HG03103 (cell line): ENCODE data around the gene RBMS3.
A peak's percentile ranks its signal among the peaks of the same experiment; 100 is the strongest.
"Not testable (repeated sequence)": the region's sequence is repeated elsewhere in the genome, so short reads cannot be mapped to it uniquely, and the experiment has no call there.

ENCODE experiments used
- ATAC-seq: cut with Tn5 transposase; IDR thresholded peaks from one replicate; pipeline ENCODE4 v1.9.1; 2021; ENCODE audit warnings: low read depth; ENCODE audit not compliant: unreplicated experiment

RBMS3 gene

GRCh38 chr3:29643034-29643425, 362.2 kb downstream of the RBMS3 start:
- ATAC-seq, result no peak

DNA sequence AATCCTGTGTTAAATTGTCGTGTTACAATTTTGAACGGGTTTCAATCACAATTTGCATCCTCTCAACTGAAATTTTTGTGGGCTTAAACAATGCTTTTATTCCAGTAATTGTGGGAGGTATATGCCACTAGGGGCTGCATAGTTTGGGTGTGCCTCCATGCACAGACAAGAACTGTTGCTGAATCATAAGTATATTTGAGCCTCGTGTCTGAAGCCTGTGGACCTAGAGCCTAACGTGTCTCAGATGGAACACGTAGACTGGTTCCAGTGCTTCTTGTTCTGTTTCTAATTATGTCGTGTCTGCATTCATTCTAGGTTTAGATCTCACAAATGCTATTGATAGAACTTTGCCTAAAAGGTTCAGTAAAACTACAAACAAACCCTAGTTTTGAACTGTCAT, 363.4 kb downstream of the RBMS3 start:
- no peak for ATAC-seq

DNA sequence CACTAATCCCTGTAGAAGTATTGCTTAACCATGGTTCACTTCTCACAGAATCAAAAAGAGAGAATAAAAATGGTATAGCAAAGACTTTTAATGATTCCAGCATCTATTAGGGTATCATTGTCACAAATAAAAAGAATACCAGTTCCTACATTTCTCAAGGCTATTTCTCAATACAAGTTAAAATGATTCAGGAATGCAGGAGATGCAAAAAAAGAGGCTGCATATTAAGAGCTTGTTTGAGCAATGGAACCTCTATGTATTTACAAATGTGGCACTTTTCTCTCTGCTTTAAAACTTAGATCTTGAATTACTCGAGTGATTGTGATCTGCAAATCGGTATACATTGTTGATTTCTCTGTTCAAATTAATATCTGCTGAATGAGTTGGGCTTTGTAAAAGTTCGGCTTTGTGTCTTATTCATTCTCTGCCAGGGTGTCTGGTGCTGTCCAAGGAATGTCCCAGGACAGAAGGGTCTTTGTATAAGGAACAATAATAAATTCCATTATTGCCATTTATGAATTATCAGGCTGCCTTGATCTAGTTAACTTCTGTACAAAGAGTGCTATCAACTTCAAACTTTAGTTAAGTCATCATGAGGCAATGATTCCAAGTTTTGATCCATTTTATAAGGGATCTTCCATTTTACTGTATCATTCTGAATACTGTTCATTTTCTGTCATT, 364.2 kb downstream of the RBMS3 start:
- no peak for ATAC-seq

DNA sequence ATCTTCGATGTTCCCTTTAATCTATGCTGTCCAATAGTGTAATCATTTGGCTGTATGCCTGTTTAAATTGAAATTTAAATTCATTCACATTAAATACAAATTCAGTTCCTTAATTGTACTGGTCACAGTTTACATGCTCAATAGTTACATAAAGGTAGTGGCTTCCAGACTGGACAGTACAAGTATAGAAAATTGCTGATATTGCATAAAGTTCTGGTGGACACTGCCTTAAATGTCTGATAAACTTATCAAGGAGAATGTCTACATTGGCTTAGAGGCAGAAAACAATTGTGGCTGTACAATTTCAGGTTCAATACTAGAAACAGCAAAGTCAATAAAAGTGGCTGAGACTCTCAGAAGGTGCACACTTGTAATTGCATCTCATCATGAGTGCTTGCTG, 365.2 kb downstream of the RBMS3 start:
- ATAC-seq, result no peak

GRCh38 chr3:29649815-29650547, 369.1 kb downstream of the RBMS3 start:
- peak; percentile 82 for ATAC-seq

DNA sequence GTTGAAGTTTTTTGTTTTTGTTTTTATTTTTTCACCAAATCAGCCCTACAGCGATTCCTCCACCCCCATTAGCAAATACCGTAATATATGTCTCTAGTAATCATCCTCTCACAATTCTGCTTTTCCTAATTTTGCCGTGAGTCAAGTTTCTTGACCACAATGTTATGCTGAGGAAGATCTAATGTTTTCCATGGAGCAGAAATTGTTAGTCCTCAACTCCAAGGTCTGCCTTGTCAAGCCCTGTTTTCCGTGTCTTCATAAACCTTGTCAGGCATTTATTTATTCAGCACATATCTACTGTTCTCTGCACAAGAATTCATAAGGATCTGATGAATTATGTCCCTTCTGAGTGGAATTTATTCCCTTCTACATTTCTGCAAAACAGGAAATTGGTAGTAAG, 372.8 kb downstream of the RBMS3 start:
- no peak for ATAC-seq

GRCh38 chr3:29655015-29655747, 374.3 kb downstream of the RBMS3 start:
- no peak for ATAC-seq

DNA sequence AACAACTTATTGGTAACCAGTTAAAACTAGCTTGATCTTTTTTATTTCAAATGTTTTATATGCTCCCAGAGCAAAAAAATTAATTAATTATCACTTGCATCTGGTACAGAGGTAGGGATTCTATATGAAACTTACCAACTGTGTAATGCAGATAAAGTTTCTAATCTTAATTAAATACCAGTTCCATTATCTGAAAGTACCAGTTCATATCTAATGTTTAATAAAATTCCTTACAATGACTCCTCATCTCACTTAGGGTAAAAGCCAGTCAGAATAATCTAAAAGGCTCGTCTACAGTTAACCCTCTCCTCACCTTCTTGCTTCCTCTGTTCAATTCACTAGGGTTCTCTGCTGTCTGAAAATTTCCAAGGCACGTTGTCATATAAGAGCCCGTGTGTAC, 384.8 kb downstream of the RBMS3 start:
- no peak for ATAC-seq

- ATAC-seq, result no peak
These were observed 387.4 kb downstream of the RBMS3 start for GRCh38 chr3:29668233-29668632.

DNA sequence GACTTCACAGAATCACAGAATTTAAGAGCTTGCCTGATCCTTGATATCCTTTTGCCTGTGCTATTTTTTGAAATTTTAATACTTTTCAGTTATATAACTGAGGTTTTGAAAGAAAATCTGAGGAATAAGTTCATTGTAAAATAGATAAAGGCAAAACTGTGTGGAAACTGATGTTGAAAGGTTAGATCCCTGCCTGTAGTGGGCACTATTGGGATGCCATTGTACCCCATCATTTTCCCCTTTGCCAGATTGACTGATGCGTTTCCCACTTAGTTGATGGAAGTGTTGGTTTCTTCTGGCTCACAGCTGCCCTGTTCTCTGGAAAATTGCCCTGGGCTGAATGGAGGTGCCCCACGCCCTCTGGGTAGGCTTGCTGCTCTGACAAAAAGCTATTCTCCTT, 387.9 kb downstream of the RBMS3 start:
- ATAC-seq, result no peak

DNA sequence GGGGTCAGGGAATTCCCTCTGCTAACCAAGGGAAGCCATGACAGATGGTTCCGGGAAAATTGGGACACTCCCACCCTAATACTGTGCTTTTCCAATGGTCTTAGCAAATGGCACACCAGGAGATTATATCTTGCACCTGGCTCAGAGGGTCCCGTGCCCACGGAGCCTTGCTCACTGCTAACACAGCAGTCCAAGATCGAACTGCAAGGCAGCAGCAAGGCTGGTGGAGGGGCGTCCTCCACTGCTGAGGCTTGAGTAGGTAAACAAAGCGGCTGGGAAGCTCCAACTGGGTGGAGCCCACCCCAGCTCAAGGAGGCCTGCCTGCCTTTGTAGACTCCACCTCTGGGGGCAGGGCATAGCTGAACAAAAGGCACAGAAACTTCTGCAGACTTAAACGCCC, 389.6 kb downstream of the RBMS3 start:
- not testable (repeated sequence) for ATAC-seq

GRCh38 chr3:29677421-29677820, 396.6 kb downstream of the RBMS3 start:
- ATAC-seq, result no peak

GRCh38 chr3:29679944-29680343, 399.1 kb downstream of the RBMS3 start:
- no peak for ATAC-seq

DNA sequence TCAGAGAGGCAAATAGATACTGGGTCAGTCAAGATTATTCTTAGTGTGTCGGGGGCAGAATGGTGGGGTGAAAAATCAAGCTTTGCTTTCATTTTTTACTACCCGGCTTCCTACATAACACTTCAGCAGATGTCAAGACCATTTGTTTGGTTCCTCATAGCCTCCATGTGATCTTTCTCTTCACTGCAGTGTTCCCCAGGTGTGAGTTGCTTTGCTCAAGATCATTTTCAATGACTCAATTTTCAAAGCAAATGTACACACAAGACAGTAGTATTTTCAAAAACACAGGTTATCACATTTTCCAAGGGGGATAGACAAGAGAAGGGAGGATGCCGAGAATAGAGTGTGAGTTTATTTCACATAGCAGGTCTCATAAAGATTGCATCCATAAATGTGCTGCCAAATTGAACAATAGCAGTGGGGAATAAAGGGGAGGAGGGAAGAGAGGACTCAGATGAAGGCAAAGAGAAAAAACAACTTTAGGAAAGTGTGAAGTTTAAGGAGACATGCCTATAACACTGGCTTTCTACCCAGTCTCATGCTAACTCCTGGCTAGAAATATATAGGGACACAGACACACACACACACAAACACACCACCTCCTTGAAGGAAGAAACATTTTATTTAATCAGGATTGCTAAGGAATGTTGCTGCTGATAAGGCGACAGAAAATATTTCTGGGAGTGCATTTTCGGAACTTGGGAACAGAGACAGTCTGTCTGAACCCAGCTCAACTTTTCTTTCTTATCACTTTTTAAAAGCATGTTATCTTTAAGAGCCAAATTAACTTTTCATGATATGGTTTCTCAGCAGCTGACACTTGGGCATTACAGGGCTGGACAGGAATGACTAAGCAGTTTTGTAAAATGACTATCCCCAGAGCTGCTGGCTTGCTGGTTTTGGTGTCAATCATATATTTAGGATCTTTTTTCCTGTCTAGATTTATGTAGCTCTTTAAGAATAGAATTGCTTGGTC, 402.4 kb downstream of the RBMS3 start:
- ATAC-seq, result peak; percentile 40

DNA sequence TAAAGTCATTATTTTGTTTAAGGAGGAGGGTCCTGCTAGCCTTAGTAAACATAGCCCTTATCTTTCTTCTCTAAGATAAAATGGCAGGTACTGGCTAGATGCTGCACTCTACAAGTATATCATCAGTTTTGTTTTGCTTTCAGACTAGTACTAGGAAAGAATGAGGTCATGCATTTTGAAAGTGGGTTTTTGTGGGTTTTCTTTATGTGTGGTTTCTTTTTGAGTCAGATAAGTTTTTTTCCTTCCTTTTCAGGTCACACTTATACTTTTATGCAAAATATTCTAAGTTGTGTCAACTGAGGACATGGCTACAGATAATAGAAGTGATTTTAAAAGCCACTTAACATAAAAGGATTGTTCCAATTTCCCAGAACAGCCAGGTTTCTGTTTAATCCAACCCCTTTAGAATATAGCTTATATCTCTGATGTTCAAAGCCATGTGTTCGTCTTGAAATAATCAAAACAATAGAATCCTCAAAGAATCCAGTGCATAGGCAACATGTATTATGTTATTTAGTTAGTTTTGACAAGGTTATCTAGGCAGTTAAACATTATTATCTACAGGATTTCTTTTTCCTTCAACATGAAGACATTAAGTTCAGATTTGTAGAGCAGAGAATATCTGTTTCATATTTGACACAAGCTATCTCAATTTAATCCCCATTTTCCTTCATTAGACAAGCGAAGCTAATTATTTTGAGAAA, 406.2 kb downstream of the RBMS3 start:
- ATAC-seq, result peak; percentile 96

GRCh38 chr3:29690686-29691353, 409.9 kb downstream of the RBMS3 start:
- no peak for ATAC-seq

- no peak for ATAC-seq
These were observed 413.0 kb downstream of the RBMS3 start for GRCh38 chr3:29693863-29694262.

DNA sequence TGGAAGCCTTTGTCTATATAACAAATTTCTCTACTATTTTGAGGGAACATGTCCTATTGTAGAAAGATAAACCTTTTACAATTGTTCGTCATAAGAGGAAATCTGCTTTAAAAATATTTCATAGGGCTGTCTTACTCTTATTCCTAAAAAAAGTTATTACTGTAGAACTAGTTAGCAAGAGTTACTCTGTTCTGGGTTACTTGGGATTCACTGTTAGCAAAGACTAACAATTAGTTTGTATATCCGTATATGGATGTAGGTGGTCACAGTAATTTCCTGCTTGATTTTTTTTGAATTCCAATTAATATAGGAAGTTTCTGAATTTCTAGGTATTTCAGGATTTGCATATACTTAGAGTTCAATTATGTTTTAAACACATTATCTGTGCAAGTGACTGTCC, 413.5 kb downstream of the RBMS3 start:
- ATAC-seq, result no peak

DNA sequence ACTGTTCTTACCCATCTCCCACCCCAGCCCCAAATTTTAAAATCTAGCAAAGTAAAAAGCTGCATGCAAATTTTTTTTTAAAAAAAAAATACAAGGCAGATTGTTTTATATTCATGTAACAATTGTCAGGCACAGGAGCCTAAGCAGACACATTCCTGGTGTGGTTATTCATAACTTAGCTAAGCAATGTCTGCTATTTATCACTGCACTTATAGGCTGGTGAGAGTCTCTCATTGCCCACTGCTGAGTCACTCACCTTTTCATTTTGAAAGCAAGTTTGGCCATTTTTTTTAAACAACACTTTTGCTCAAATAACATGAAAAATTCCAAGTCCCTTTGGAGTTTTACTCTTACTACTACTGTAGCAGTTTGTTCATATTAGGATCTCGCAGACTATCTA, 413.9 kb downstream of the RBMS3 start:
- ATAC-seq, result no peak
